CD4-positive, alpha-beta T cell treated with Interleukin-17A for 1 hour (primary cell): Measurements from ENCODE around the gene LAMA2.

Experiments
- DNase-seq: peaks from one replicate; pipeline ENCODE4 v3.0.0-alpha.2; 2020

LAMA2 gene

GRCh38 chr6:129552413-129552812 is 669.5 kb downstream of the LAMA2 start:
- no peak for DNase-seq

DNA sequence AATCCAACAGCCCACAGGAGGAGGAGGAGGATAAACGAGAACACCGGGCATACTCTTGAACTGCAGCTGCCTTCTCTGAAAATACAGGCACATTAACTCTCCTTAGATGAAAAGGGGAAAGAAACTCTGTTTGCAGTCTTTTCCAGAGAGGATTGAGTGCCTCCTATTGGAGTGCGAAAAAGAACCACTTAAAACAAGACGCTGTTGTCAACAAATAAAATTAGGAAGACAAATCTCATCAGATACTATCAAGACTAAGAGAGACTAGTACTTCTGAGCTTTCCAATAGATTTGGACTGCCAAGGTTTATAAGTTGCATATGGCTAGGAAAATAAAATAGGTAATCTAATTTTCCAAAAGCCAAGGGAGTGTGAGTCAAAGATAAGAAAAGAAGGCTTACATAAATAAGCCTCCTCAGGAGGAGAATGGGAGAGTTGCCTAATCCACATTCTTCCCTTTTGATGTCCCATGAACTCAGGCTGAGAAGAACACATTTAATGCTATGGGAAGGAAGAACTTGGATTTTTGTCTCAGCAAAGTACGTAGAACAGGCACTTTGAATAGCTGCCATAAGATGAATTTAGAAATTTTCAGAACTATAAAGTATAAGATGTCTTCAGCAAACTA is 672.4 kb downstream of the LAMA2 start:
- DNase-seq = no peak

GRCh38 chr6:129558248-129558647 is 675.3 kb downstream of the LAMA2 start:
- DNase-seq = no peak

DNA sequence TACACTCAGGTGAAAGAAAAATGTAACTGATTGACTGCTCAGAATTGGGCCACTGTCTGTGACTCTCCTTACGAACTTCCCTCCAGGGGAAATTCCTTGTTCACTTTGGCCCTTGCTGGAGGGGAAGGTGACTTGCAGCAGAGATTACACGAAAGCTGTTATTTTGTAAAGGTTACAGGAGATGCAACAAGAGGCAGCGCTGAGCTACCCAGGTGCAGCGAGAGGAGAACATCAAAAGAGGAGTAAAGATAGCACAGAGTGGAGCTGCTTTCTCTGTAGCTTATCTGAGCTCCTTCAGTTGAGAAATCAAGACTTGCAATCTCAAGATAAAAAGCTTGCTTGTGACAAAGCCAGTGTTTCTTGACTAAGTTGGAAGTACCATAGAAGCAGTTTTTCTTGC is 682.4 kb downstream of the LAMA2 start:
- DNase-seq = no peak

- DNase-seq = no peak
Observed at GRCh38 chr6:129565811-129566210, 682.9 kb downstream of the LAMA2 start.
